Body of pancreas (tissue), 4 donors: ENCODE results near the gene SPOCK1. TPM values are rescaled to one million over a fixed set of nuclear protein-coding genes. Genes with fewer than 3 reads are reported as not detected.
"Not testable (repeated sequence)": the region's sequence is repeated elsewhere in the genome, so short reads cannot be mapped to it uniquely, and the experiment has no call there.

ENCODE experiments used
- ATAC-seq: fragments of 150-250 bp; one replicate; pipeline ENCODE4 v1.9.1; 2016
- DNase-seq, 4 donors: peaks; one replicate each; pipeline ENCODE4 v3.0.0-alpha.2; 2019
- H3K27ac ChIP-seq, 4 donors: fragments of 200-600 bp; sonication (generic); 1 replicate in 3 of 4; 2 replicates in 1 of 4; pipeline versions ENCODE4 v1.5.1 to v1.6.1; 2016 to 2019; ENCODE audit warnings: mild to moderate bottlenecking in 1 of 4, mixed read lengths in 1 of 4, moderate library complexity in 1 of 4
- H3K27me3 ChIP-seq, 2 donors: fragments of 200-600 bp; sonication (generic); one replicate each; pipeline ENCODE4 v1.6.0; 2016; ENCODE audit warnings: mild to moderate bottlenecking in 1 of 2
- H3K36me3 ChIP-seq, 2 donors: fragments of 200-600 bp; sonication (generic); replicated peaks in 1 of 2; 2 replicates each; pipeline ENCODE4 v1.5.1; 2016; ENCODE audit warnings: low read depth in 2 of 2; ENCODE audit not compliant: insufficient read depth in 1 of 2
- H3K4me1 ChIP-seq: fragments of 200-600 bp; sonication (generic); one replicate; pipeline ENCODE4 v1.6.0; 2016
- H3K4me3 ChIP-seq, 2 donors: fragments of 200-600 bp; sonication (generic); 1 replicate in 1 of 2; 2 replicates in 1 of 2; pipeline ENCODE4 v1.5.1; 2016 to 2019
- H3K9me3 ChIP-seq, 3 donors: fragments of 200-600 bp; sonication (generic); 1 replicate in 2 of 3; 2 replicates in 1 of 3; pipeline ENCODE4 v1.5.1; 2016
- CTCF ChIP-seq, 7 experiments: fragments of 450-650 bp in 4 of 7; fragments of 200-600 bp in 3 of 7; sonication (generic) in 3 of 7; IDR thresholded peaks; one replicate each; pipeline ENCODE4 v1.5.1; 2016 to 2019; ENCODE audit warnings: antibody characterized with exemption in 7 of 7
- POLR2A ChIP-seq, 3 donors: fragments of 450-650 bp; IDR thresholded peaks; one replicate each; pipeline ENCODE4 v1.6.1; 2016; ENCODE audit warnings: antibody characterized with exemption in 3 of 3, mild to moderate bottlenecking in 2 of 3
- WGBS, 2 donors: methylation state at CpG; one replicate each; pipeline ENCODE4 v1.1.5; 2017; 5-methylcytosine and 5-hydroxymethylcytosine counted together
- intact Hi-C: fragments of 100-400 bp; cut with DNase I; formaldehyde crosslinking; loops from one replicate; pipeline ENCODE4 v1.15.1; 2023
- total RNA-seq, 2 donors: library from RNA; depleted of rRNA; stranded (reverse); fragments of >200 nt; gene quantifications; one replicate each; pipeline ENCODE4 v1.1.0, GENCODE V29; 2016

The SPOCK1 gene
- total RNA-seq, 2 donors from 2014 or later: 22.4 to 30.6 TPM

- WGBS, 2 donors: 48% methylated on average over 2 of the region's 2 CpGs; no CpG with 5 or more reads in 1 of the 2 donors
- TF ChIP-seq POLR2A (IDR thresholded peaks at IDR 0.05) (no peak), CTCF (IDR thresholded peaks at IDR 0.05) (no peak)
- DNase-seq: no peak
- no peak overlapping the region for H3K4me3 ChIP-seq
- H3K9me3 ChIP-seq: no peaks in the 10 kb centered on the region
- no peaks in the 10 kb centered on the region for H3K27me3 ChIP-seq
- intact Hi-C loops: no loop called here
- H3K4me1 ChIP-seq: no peaks in the 10 kb centered on the region
- no peak for ATAC-seq
- no peak overlapping the region for H3K27ac ChIP-seq
- no peaks in the 10 kb centered on the region for H3K36me3 ChIP-seq
Measured at GRCh38 chr5:137236252-137236651, 262.9 kb downstream of the SPOCK1 start.

- DNase-seq: no peak
- Histone ChIP-seq H3K4me1 (no peaks in the 10 kb centered on the region), H3K27ac (no peak overlapping the region), H3K27me3 (no peaks in the 10 kb centered on the region), H3K9me3 (no peaks in the 10 kb centered on the region), H3K36me3 (no peaks in the 10 kb centered on the region), H3K4me3 (no peak overlapping the region)
- no peak for ATAC-seq
- TF ChIP-seq CTCF (IDR thresholded peaks at IDR 0.05) (no peak), POLR2A (IDR thresholded peaks at IDR 0.05) (no peak)
- intact Hi-C loops: no loop called here
- 88 to 90% methylated on average over 10 of the region's 10 CpGs for WGBS, 2 donors
Measured at GRCh38 chr5:137234973-137235943, 263.9 kb downstream of the SPOCK1 start.

GRCh38 chr5:137233726-137234125 lies 265.4 kb downstream of the SPOCK1 start:
- Histone ChIP-seq H3K4me1 (no peaks in the 10 kb centered on the region), H3K27ac (no peak overlapping the region), H3K4me3 (no peak overlapping the region), H3K27me3 (no peaks in the 10 kb centered on the region), H3K36me3 (no peaks in the 10 kb centered on the region), H3K9me3 (no peaks in the 10 kb centered on the region)
- DNase-seq (no peak), ATAC-seq (no peak)
- TF ChIP-seq POLR2A (IDR thresholded peaks at IDR 0.05) (no peak), CTCF (IDR thresholded peaks at IDR 0.05) (no peak)
- 36 to 58% methylated on average over 1 of the region's 1 CpG for WGBS, 2 donors
- intact Hi-C loops: no loop called here

GRCh38 chr5:137233304-137233703 lies 265.8 kb downstream of the SPOCK1 start:
- TF ChIP-seq CTCF (IDR thresholded peaks at IDR 0.05): peak in 2 of 7 experiments; percentile 12 to 13
- H3K27me3 ChIP-seq, H3K4me1 ChIP-seq, H3K9me3 ChIP-seq, H3K27ac ChIP-seq, intact Hi-C loops, H3K36me3 ChIP-seq, H3K4me3 ChIP-seq: not testable (repeated sequence)
- peak; percentile 32 to 69 (median 66) for DNase-seq
- 53 to 64% methylated on average over 1 of the region's 1 CpG for WGBS, 2 donors
- ATAC-seq: peak; percentile 75

GRCh38 chr5:137231540-137231939 lies 267.6 kb downstream of the SPOCK1 start:
- no peak for ATAC-seq

More at GRCh38 chr5:137231540-137231939, 267.6 kb downstream of the SPOCK1 start:
- Histone ChIP-seq H3K27ac (no peak overlapping the region), H3K4me3 (no peak overlapping the region), H3K9me3 (no peaks in the 10 kb centered on the region), H3K27me3 (no peaks in the 10 kb centered on the region), H3K4me1 (no peaks in the 10 kb centered on the region), H3K36me3 (no peaks in the 10 kb centered on the region)
- intact Hi-C loops: no loop called here
- no peak for DNase-seq
- TF ChIP-seq CTCF (IDR thresholded peaks at IDR 0.05) (no peak), POLR2A (IDR thresholded peaks at IDR 0.05) (no peak)
